Gastroesophageal sphincter (tissue), 4 donors: ENCODE measurements around the gene MGLL. TPM values are rescaled to one million over a fixed set of nuclear protein-coding genes. Genes with fewer than 3 reads are reported as not detected.
A peak's percentile ranks its signal among the peaks of the same experiment; 100 is the strongest.

Experiments
- ATAC-seq: fragments of 150-250 bp; one replicate; pipeline ENCODE4 v1.9.1; 2016; ENCODE audit warnings: mild to moderate bottlenecking, moderate library complexity
- H3K27ac ChIP-seq, 4 donors: fragments of 200-600 bp; sonication (generic) in 3 of 4; 1 replicate in 3 of 4; 2 replicates in 1 of 4; pipeline ENCODE4 v1.5.1; 2016 to 2019
- H3K27me3 ChIP-seq: fragments of 200-600 bp; sonication (generic); one replicate; pipeline ENCODE4 v1.5.1; 2019
- H3K36me3 ChIP-seq, 2 donors: fragments of 200-600 bp; sonication (generic); one replicate each; pipeline ENCODE4 v1.5.1; 2019; ENCODE audit warnings: control low read depth in 1 of 2
- H3K4me1 ChIP-seq, 3 donors: fragments of 200-600 bp; sonication (generic); 1 replicate in 2 of 3; 2 replicates in 1 of 3; pipeline ENCODE4 v1.5.1; 2016 to 2019; ENCODE audit warnings: control low read depth in 2 of 3
- H3K4me3 ChIP-seq, 2 donors: fragments of 200-600 bp; sonication (generic); one replicate each; pipeline ENCODE4 v1.5.1; 2019; ENCODE audit warnings: mild to moderate bottlenecking in 1 of 2, moderate library complexity in 1 of 2
- H3K9me3 ChIP-seq, 3 donors: fragments of 200-600 bp; sonication (generic); one replicate each; pipeline ENCODE4 v1.5.1; 2017 to 2019; ENCODE audit warnings: control low read depth in 2 of 3
- EP300 ChIP-seq: sonication (generic); formaldehyde crosslinking; IDR thresholded peaks from one replicate; pipeline ENCODE4 v1.6.1; 2017; ENCODE audit warnings: antibody characterized with exemption, mild to moderate bottlenecking
- POLR2A ChIP-seq, 2 donors: fragments of 450-650 bp; IDR thresholded peaks; one replicate each; pipeline ENCODE4 v1.6.1; 2017; ENCODE audit warnings: antibody characterized with exemption in 2 of 2, mild to moderate bottlenecking in 2 of 2, moderate library complexity in 1 of 2
- POLR2AphosphoS5 ChIP-seq: sonication (generic); formaldehyde crosslinking; IDR thresholded peaks from one replicate; pipeline ENCODE4 v1.6.1; 2017; ENCODE audit warnings: antibody characterized with exemption
- WGBS, 2 donors: methylation state at CpG; one replicate each; pipeline ENCODE4 v1.1.5; 2018; ENCODE audit warnings: low coverage in 1 of 2; 5-methylcytosine and 5-hydroxymethylcytosine counted together
- total RNA-seq, 4 donors: library from RNA; depleted of rRNA; stranded (reverse); fragments of >200 nt; gene quantifications; one replicate each; pipeline ENCODE4 v1.1.0, GENCODE V29; 2016
- TF ChIP-seq, protein P1 (sequence below), 4 experiments: fragments of 200-600 bp in 2 of 4; fragments of 450-650 bp in 2 of 4; sonication (generic) in 1 of 4; IDR thresholded peaks; one replicate each; pipeline ENCODE4 v1.5.1; 2017 to 2019; ENCODE audit warnings: antibody characterized with exemption in 4 of 4, mild to moderate bottlenecking in 2 of 4, moderate library complexity in 2 of 4

The MGLL gene
- total RNA-seq, 4 donors from 2014 or later, result 39.2 to 171 (median 55.8) TPM

DNA sequence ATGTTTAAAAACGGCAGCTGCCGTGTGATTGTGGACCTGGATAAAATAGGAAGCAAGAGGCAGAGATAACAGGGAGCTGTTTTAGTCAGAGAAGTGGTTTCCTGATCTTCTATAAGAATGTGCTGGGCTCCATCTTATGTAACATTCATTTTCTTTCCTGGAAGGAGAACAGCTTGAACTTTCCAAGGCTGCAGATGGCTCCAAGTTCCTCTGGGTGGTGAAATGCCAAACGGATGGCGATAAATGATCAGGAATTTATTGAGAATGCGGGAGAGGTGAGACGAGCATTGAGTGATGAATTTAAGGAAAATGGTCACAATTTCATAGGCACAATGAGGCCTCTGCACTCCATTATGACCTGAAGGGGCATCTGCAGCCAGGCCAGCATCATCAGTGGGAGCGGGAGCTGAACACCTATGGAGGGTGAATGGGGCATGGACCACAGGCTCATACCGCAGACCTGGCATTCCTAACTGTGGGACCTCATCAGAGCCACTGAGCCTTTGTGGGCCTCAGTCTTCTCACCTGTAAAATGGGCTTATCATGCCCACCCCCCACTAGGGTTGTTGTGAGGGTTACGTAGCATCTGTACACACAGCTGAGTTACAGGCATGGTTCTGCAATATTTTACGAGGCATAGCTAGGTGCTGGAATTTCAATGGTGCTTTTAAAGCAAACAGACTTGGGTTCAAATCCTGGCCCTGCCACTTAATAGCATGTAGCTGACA is 17.1 kb downstream of the MGLL start:
- peak overlapping the region in 1 of 4 donors; percentile 33 for H3K27ac ChIP-seq
- WGBS, 2 donors, result 54 to 55% methylated on average over 6 to 8 of the region's 10 CpGs
- ATAC-seq, result no peak
- peaks cover 0 to 22% of the 10 kb centered on the region in 2 donors for H3K36me3 ChIP-seq
- no peak overlapping the region for H3K4me3 ChIP-seq
- no peaks in the 10 kb centered on the region for H3K9me3 ChIP-seq
- no peak for TF ChIP-seq EP300
- no peak for TF ChIP-seq POLR2A (IDR thresholded peaks at IDR 0.05)
- TF ChIP-seq, protein P1, sequence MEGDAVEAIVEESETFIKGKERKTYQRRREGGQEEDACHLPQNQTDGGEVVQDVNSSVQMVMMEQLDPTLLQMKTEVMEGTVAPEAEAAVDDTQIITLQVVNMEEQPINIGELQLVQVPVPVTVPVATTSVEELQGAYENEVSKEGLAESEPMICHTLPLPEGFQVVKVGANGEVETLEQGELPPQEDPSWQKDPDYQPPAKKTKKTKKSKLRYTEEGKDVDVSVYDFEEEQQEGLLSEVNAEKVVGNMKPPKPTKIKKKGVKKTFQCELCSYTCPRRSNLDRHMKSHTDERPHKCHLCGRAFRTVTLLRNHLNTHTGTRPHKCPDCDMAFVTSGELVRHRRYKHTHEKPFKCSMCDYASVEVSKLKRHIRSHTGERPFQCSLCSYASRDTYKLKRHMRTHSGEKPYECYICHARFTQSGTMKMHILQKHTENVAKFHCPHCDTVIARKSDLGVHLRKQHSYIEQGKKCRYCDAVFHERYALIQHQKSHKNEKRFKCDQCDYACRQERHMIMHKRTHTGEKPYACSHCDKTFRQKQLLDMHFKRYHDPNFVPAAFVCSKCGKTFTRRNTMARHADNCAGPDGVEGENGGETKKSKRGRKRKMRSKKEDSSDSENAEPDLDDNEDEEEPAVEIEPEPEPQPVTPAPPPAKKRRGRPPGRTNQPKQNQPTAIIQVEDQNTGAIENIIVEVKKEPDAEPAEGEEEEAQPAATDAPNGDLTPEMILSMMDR (IDR thresholded peaks at IDR 0.05), result no peak
- TF ChIP-seq POLR2AphosphoS5, result no peak
- no peaks in the 10 kb centered on the region for H3K27me3 ChIP-seq
- H3K4me1 ChIP-seq, result peaks cover 0 to 31% (median 0%) of the 10 kb centered on the region in 3 donors

DNA sequence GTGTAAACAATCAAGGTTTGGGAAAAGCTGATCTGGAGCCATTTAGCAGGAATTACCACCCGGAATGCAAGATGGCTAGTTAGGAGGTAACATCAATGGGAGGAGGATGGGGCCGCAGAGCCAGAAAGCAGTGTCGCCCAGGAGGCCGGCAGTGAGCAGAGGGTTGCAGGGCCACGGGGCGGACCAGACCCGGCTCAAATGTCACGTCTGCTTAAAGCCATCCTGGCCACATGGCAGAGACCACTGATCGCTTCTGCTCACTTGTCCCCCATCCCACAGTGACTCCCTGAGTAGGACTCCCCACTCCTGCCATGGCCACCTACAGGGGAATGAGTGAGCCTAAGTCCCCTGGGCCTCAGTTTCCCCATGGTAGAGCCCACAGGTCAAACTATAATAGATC is 18.2 kb downstream of the MGLL start:
- Histone ChIP-seq H3K9me3 (no peaks in the 10 kb centered on the region), H3K27ac (peak overlapping the region in 1 of 4 donors; percentile 33), H3K4me1 (peaks cover 0 to 34% (median 6%) of the 10 kb centered on the region in 3 donors), H3K27me3 (no peaks in the 10 kb centered on the region), H3K4me3 (no peak overlapping the region), H3K36me3 (peaks cover 0 to 14% of the 10 kb centered on the region in 2 donors)
- TF ChIP-seq POLR2A (IDR thresholded peaks at IDR 0.05) (no peak), POLR2AphosphoS5 (no peak), EP300 (no peak)
- TF ChIP-seq, protein P1 (IDR thresholded peaks at IDR 0.05), result no peak
- 87 to 95% methylated on average over 8 to 9 of the region's 9 CpGs for WGBS, 2 donors
- no peak for ATAC-seq

DNA sequence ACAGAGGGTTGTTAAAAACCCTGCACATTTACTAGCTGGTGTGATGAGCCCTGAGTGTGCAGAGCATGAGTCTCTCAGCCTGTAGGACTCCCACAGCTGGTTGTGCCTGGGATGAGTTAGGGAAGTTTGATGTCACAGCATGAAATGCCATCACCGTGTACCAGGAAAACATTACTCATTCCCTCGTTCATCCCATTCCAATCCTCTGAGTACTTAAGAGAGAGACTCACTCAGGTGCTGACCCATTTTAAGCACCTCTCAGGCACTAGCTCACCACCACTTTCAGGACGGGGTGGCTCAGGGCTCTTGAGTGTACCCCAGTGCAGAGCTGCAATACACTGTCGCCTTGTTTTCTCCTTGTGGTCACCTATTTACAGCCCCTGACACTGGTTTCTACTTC is 18.7 kb downstream of the MGLL start:
- peaks cover 0 to 39% (median 8%) of the 10 kb centered on the region in 3 donors for H3K4me1 ChIP-seq
- no peak overlapping the region for H3K4me3 ChIP-seq
- peak; percentile 59 for ATAC-seq
- 45 to 78% methylated on average over 2 to 4 of the region's 4 CpGs for WGBS, 2 donors
- H3K36me3 ChIP-seq, result peaks cover 0 to 9% of the 10 kb centered on the region in 2 donors
- TF ChIP-seq, protein P1 (IDR thresholded peaks at IDR 0.05), result no peak
- TF ChIP-seq EP300 (no peak), POLR2AphosphoS5 (peak; percentile 66), POLR2A (IDR thresholded peaks at IDR 0.05) (no peak)
- H3K27ac ChIP-seq, result peak overlapping the region in 1 of 4 donors; percentile 45
- no peaks in the 10 kb centered on the region for H3K9me3 ChIP-seq
- no peaks in the 10 kb centered on the region for H3K27me3 ChIP-seq

DNA sequence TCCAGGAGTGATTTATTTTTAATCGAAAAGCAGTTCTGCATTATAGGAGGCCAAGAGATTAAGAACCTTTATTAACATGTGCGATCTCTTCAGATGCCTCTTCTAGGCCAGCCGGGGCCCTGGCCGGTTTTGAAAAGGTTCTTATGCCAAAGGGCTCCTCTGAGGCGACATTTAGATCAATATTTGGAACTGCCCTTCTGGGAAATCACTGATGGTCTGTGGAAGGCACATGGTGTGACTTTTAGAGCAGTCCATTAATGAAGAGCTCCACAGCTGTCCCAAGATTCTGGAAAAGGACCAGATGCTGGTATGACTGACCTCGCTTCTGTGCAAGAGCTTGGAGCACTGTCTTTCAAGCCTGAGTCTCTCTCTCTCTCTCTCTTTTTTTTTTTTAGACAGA is 19.7 kb downstream of the MGLL start:
- Histone ChIP-seq H3K36me3 (no peaks in the 10 kb centered on the region), H3K27me3 (no peaks in the 10 kb centered on the region), H3K4me1 (peaks cover 0 to 42% (median 8%) of the 10 kb centered on the region in 3 donors), H3K27ac (peak overlapping the region in 1 of 4 donors; percentile 45), H3K9me3 (no peaks in the 10 kb centered on the region), H3K4me3 (no peak overlapping the region)
- 95 to 100% methylated on average over 2 to 6 of the region's 6 CpGs for WGBS, 2 donors
- no peak for ATAC-seq
- no peak for TF ChIP-seq POLR2AphosphoS5
- TF ChIP-seq POLR2A (IDR thresholded peaks at IDR 0.05), result no peak
- no peak for TF ChIP-seq EP300
- TF ChIP-seq, protein P1 (IDR thresholded peaks at IDR 0.05), result no peak
